Superior temporal gyrus (tissue), 1 donor: ENCODE results near the gene MAPK6.

Source experiments
- DNase-seq: peaks from one replicate; pipeline ENCODE4 v3.0.0-alpha.2; 2016; ENCODE audit errors: extremely low spot score

MAPK6 gene

DNA sequence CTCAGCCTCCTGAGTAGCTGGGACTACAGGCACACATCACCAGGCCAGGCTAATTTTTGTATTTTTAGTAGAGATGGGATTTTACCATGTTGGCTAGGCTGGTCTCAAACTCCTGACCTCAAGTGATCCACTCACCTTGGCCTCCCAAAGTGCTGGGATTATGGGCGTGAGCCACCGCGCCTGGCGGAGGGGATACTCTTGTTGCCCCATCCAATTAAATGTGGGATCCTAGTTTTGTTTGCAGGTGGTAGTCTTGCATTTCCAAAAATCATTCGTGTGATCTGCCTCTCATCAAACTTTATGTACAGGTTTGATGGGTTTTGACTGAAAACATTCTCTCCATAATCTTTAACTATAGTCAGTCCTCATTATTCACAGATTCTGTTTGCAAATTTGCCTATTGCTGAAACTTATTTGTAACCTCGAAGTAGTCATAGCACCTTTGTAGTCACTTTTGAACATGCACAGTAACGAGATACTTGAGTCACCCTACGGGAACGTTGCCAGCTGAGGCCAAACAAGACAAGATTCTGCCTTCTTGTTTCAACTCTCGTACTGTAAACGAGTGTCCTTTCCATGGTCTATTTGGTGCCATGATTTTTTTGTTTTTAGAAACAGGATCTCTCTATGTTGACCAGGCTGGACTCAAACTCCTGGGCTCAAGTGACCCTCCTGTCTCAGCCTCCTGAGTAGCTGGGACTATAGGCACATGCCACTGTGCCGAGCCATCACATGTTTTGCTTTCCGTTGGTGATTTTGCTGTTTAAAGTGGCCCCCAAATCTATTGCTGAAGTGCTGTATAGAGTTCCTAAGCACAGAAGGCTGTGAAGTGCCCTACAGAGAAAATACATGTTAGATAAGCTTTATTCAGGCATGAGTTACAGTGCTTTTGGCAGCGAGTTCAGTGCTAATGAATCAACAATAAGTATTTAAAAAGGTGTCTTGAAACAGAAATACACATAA is 8.1 kb upstream of the MAPK6 start:
- DNase-seq, result peak; percentile 14

- peak; percentile 83 for DNase-seq
Measured at GRCh38 chr15:52011711-52012144, 7.3 kb upstream of the MAPK6 start.

DNA sequence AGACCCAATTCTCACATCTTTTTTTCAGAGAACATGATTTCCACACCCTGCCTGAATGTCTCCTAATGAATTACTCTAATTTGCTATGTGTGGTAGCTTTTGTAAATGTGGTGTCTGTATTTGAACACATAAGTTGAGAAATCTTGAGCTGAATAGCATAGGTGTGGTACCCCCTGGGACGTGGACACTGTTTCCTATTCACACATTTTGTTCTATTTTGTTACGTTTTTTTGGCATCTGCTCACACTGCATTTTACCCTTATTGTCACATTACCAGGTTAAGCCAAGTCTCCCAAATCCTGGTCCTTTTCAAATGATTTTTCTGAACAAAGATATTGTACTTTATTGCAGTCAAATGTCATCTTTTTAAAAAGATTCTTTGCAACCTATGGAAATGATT is 6.8 kb upstream of the MAPK6 start:
- DNase-seq, result no peak

GRCh38 chr15:52013151-52013791 is 5.7 kb upstream of the MAPK6 start:
- DNase-seq, result no peak

DNA sequence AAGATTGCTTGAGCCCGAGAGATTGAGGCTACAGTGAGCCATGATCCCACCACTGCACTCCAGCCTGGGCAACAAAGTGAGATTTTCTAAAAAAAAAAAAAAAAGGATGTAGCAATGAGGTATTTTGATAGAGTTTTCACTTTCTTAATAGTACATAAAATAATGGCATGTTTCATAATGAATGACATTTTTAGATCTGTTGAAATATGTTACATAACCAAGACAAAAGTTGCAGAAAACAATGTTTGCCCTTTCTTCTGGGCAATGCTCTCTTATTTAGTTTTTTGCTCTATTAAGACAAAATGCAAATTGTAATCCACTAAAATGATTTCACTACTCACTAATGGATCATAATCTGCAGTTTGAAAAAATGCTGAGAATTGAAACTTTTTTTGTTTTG is 4.4 kb upstream of the MAPK6 start:
- DNase-seq, result no peak

GRCh38 chr15:52016316-52016715 is 2.7 kb upstream of the MAPK6 start:
- DNase-seq, result no peak

DNA sequence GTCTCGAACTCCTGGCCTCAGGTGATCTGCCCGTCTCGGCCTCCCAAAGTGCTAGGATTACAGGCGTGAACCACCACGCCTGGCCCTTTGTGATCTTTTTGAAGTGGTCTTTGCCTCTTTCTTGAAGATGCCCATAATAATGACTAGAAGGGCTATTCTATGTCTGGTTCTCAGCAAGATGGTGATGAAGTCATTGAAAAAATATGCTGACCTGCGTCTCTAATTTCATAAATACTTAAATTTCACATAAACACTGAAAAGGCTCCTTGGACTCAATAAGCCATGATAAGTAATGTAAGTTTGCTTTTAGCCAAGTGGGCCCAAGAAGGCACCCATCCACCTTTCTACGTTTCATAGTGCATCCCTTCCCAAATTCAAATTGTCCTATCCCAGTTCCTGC is 775 bp upstream of the MAPK6 start:
- no peak for DNase-seq

- peak; percentile 81 for DNase-seq
Measured at GRCh38 chr15:52019394-52020220, 588 bp downstream of the MAPK6 start.

DNA sequence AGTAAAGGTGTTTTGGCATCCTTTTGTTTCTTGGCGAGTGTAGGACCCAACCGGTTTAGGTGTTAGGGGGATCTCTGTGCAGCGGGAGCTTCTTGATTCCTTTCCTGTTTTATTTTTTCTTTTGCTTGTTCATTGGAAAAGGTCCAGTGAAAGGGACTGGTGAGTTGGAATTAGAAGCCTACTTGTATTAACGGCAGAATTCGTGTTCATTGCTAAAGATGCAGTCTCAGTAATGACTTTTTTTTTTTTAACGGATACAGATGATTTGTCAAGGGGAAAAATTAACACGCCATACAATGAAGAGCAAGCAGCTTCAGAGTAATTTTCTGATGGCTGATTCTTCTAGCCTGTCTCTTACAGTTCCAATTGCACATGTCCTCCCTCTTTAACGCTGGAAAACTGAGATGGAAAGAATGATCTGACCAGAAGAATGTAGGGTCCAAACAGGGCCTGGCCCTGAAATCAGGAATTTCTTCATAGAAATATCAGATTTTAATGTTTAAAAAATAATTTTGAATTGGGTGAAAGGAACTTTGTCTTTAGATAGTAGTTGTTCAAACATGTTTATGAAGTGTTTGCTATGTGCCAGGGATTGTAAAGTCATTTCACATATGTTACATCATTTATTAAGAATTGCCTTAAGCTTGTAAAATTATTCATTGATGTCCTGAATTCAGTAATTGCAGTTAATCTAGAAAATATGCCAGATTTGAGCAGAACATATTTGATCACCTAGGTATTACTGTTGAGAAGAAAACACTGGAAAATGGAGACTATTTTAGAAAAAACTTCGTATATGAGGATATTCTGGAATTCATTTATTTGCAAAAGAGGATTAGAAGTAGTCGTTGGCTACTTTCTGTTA is 1.4 kb downstream of the MAPK6 start:
- DNase-seq, result peak; percentile 83

DNA sequence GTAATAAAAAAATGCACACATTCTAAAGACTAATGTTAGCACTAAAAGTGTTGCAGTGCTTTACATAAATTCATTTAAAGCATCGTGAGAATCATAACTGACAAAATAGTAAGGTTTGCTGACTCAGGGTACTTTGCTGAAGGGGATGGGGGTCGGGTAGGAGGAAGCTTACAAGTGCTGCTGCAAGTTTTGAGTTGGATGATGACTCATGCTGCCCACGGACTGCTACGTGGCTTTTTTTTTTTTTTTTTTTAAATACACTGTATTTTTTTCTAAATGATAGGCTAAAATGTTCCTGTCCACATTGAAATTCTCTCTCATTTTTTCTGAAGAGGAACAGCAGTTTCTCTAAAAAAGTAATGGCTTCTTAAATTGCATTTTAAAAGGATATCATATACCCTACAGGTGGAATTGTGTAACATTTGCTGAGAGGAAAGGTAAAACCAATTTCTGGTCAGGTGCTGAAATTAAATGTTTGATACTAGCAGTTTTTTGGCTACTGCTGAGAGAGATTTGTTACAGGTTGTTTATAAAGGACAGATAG is 2.2 kb downstream of the MAPK6 start:
- peak; percentile 61 for DNase-seq

GRCh38 chr15:52021892-52022540 is 3.0 kb downstream of the MAPK6 start:
- no peak for DNase-seq

DNA sequence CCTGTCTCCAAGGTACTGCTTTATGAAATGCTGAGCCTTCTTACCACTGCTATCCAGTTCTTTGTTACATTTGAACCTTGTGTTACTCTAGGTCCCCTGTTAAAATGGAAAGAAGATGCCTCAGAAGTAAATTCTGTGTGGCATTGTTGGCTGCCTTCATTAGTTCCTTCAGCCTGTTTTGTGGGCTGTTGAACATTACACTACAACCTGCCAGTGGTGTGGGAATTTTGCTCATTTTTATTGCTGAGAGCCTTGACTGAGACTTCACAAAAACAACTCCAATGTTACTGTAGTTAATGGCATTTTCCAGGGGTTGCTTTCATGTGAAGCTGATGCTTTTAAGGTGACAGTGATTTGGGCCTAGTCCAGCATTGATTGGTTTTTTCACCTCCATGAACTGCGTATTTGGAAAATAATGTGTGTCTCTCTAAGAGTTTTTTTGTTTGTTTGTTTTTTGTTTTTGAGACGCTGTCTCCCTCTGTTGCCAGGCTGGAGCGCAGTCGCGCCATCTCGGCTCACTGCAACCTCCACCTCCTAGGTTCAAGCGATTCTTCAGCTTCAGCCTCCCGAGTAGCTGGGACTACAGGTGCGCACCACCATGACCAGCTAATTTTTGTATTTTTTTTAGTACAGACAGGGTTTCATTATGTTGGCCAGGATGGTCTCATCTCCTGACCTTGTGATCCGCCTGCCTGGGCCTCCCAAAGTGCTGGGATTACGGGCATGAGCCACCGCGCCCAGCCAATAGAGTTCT is 4.3 kb downstream of the MAPK6 start:
- DNase-seq, result peak; percentile 18

- no peak for DNase-seq
Measured at GRCh38 chr15:52028431-52029093, 9.5 kb downstream of the MAPK6 start.

- peak; percentile 9 for DNase-seq
Measured at GRCh38 chr15:52030010-52030409, 11.0 kb downstream of the MAPK6 start.

DNA sequence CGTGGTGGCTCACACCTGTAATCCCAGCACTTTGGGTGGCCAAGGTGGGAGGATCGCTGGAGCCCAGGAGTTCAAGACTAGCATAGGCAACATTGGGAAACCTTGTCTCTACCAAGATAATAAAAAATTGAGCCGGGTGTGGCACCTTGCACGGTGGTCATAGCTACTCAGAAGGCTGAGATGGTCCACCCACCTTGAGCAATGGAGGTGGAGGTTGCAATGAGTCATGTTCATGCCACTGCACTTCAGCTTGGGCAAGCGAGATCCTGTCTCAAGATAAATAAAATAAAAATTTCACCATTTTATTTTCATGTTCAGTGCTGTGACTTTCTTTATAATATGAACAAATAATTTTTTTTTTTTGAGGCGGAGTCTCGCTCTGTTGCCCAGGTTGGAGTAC is 12.5 kb downstream of the MAPK6 start:
- DNase-seq, result no peak

- DNase-seq, result no peak
Measured at GRCh38 chr15:52037889-52038505, 19.0 kb downstream of the MAPK6 start.

DNA sequence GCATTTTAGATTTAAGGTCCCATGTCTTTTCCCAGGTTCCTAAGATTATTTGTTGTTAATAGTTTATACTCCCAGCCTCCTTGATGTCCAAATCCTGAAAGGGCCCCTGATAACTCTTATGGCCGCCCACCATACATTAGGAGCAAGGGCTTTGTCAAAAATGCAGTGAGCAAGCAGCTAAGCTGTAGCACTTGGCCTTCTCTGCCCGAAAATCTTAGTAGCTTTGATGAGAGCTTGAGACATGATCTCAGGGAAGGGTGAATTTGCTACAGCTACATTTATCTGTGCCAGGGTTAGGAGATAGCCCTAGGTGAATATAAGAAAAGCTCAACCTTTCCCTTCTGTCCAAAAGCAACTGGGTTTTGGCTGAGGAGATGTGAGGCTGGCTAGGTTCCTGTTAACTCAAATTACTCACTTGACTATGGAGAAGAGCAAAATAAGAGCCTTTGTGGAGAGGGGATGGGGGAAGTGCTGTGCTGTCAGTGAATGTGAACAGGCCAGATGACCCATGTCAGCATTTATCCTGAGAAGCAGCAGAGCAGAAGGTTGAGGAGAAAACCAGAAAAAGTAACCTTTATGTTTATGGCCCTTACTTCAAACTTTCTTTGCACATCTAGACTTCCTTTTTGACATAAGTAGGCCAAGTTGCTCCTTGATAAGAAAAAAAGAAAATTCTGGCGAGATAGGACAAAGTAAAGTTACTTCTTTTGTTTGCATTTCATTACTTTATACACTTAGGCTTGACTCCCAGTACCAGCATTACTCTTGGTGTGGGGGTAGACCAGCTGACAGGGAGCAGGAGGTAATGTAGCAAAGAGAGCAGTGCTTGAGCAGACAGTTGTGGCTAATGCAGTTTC is 21.1 kb downstream of the MAPK6 start:
- DNase-seq, result peak; percentile 72
